ENCODE results near the gene COL18A1. TPM values are rescaled to one million over a fixed set of nuclear protein-coding genes. Genes with fewer than 3 reads are reported as not detected.

The COL18A1 gene
- total and polyA plus RNA-seq, 2 of the 8 experiments (the other 6 are each of a cell fraction or from before 2014, with no cell fraction given): 145 to 201 TPM

- TF ChIP-seq TCF12 (IDR thresholded peaks at IDR 0.05; ENCODE audit: low read depth, low read length) (no peak), GABPA (IDR thresholded peaks at IDR 0.05; ENCODE audit: borderline replicate concordance, insufficient read depth, low read length) (no peak), USF2 (IDR thresholded peaks at IDR 0.05; ENCODE audit: low read length) (no peak), EZH2 (IDR thresholded peaks at IDR 0.05; ENCODE audit: low read depth, low read length, severe bottlenecking) (no peak), EGR1 (IDR thresholded peaks at IDR 0.05; ENCODE audit: borderline replicate concordance, low read depth, low read length) (no peak), NANOG (IDR thresholded peaks at IDR 0.05; ENCODE audit: insufficient read depth, low read depth, low read length, poor library complexity, severe bottlenecking) (no peak), ASH2L (IDR thresholded peaks at IDR 0.05; ENCODE audit: low read length) (no peak), EP300 (IDR thresholded peaks at IDR 0.05; ENCODE audit: borderline replicate concordance in 1 of 2, low read depth in 2 of 2, low read length in 2 of 2) (no peak), TEAD4 (IDR thresholded peaks at IDR 0.05; ENCODE audit: low read depth, low read length) (no peak), NRF1 (IDR thresholded peaks at IDR 0.05; ENCODE audit: low read depth, low read length) (no peak)
Observed at GRCh38 chr21:45418301-45419071, 13.5 kb downstream of the COL18A1 start (continued).

All from H1 (cell line).